Raji (cell line): ENCODE data around the gene CREBL2.

Source experiments
- POLR2A ChIP-seq: IDR thresholded peaks from 2 replicates; pipeline ENCODE4 v1.6.1; 2011; ENCODE audit warnings: low read depth, low read length, control low read depth; ENCODE audit not compliant: insufficient read depth

Gene CREBL2

GRCh38 chr12:12685305-12685704 is 73.6 kb downstream of the CREBL2 start:
- TF ChIP-seq POLR2A, result no peak

GRCh38 chr12:12686472-12686871 is 74.8 kb downstream of the CREBL2 start:
- TF ChIP-seq POLR2A, result no peak

GRCh38 chr12:12686925-12687324 is 75.2 kb downstream of the CREBL2 start:
- no peak for TF ChIP-seq POLR2A

DNA sequence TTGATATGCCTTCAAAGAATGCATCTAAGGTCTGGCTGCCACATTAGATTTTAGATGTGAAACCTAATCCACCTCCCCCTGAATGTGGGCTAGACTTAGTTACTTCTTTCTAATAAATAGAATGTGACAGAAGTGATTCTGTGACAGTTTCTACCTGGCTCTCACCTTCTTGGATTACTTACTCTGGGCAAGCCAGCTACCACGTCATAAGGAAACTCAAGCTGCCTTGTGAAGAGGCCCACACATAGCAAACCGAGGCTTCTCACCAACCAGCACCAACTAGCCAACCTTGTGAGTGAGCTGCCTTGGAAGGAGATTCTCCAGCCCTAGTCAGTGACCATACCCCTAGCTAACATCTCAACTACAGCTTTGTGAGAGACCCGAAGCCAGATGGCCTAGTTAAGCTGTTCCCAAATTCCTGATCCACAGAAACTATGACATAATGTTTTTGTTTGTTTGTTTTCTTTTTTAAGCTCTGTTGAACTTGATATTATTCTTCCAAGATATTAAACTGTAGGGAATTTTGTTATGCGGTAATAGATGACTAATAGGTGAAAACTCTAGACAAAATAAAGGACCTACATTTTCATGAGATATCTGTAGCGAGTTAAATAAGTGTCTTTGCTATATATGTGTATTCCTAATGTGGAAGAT is 78.1 kb downstream of the CREBL2 start:
- TF ChIP-seq POLR2A, result no peak

GRCh38 chr12:12691549-12691948 is 79.9 kb downstream of the CREBL2 start:
- no peak for TF ChIP-seq POLR2A

DNA sequence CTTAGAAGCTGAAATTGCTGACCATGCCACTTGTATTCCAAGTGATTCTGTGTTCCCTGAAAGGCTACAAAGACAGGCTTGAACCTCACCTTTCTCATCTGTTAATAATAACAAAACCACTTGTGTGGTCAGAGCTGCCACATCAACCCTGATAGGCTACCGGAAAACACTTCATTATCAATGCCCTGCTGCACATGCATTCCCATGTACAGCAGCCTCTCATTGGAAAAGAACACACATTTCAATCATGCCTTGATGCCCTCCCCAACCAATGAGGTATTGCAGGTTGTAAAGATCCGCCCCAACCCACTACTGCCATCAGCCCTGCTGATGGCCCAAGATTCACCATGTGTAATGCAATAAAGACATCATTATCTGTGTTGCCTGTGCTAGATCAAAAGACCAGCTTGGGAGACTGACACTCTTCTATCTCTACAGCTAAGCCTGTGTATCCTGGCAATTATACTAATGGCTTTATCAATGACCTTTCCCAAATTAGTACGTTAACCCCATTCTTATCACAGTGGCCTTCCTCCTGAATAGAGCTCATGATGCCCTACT is 81.5 kb downstream of the CREBL2 start:
- TF ChIP-seq POLR2A, result no peak
